GM12873 (cell line): ENCODE measurements around the gene PIH1D1.

Source experiments
- TF ChIP-seq, protein P1 (sequence below): IDR thresholded peaks from 2 replicates; pipeline ENCODE4 v1.5.1; 2012; ENCODE audit warnings: low read depth, mild to moderate bottlenecking, moderate library complexity, low read length, control low read depth; ENCODE audit not compliant: insufficient read depth; ENCODE audit errors: missing control alignments

PIH1D1 gene

DNA sequence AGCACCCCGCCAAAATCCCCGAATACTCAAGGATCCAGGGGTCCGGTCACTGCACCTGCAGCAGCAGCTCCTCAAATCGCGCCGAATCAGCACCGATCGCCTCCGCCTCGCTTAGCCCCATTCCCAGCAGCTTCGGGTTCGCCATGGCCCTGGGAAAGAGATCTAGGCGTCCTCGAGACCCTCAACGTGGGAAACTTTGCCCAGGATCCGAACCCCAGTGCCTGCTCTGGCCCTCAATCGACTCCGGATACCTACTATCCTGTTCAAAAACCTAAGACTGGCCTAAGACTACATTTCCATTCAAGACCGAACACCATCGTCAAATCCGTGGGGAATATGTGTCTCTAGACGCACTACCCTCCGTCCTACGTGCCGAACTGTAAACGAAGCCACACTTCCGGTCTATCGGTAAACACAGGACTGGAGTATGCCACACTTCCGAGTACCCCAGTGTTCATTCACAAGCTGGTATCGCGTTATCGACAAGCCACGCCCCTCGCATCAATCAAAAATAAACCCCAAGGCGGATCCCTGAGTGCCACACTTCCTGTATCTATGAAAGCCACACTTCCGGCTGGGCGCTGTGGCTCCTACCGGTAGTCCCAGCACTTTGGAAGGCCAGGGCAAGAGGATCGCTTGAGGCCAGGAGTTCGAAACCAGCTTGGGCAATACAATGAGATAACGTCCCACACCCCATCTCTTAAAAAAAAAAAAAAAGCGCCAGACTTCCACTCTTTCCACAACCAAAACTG is at the start of gene PIH1D1:
TSS of gene PIH1D1 (minus strand) at position 385 of the 752 bp plus-strand sequence. CDS start at position 145, 240 bp downstream.
- TF ChIP-seq, protein P1, sequence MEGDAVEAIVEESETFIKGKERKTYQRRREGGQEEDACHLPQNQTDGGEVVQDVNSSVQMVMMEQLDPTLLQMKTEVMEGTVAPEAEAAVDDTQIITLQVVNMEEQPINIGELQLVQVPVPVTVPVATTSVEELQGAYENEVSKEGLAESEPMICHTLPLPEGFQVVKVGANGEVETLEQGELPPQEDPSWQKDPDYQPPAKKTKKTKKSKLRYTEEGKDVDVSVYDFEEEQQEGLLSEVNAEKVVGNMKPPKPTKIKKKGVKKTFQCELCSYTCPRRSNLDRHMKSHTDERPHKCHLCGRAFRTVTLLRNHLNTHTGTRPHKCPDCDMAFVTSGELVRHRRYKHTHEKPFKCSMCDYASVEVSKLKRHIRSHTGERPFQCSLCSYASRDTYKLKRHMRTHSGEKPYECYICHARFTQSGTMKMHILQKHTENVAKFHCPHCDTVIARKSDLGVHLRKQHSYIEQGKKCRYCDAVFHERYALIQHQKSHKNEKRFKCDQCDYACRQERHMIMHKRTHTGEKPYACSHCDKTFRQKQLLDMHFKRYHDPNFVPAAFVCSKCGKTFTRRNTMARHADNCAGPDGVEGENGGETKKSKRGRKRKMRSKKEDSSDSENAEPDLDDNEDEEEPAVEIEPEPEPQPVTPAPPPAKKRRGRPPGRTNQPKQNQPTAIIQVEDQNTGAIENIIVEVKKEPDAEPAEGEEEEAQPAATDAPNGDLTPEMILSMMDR: peak; percentile 25

DNA sequence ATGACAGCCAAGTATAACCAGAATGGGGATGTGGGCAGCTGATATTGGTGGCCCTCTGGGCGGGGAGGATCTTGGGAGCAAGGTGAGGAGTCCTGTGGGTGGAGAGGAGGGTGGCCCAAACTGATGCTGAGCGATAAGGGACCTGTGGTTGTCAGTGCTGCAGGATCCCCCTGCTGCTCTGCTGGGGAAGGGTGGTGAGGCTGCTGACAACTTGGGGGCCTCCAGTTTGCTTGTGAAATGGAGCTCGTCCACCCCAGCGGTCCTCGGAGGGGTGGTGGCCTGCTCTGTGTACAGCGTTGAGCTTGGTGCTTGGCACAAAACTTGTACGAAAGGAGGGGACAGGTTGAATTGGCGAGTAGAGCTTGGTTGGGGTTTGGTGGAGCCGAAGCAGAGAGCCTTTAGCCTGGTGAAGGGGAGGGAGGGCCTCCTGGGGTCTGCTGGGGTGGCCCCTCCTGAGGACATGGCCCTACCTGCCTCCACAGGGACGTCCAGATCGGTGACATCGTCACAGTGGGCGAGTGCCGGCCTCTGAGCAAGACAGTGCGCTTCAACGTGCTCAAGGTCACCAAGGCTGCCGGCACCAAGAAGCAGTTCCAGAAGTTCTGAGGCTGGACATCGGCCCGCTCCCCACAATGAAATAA is 47.5 kb upstream of the PIH1D1 start:
- TF ChIP-seq, protein P1: no peak

DNA sequence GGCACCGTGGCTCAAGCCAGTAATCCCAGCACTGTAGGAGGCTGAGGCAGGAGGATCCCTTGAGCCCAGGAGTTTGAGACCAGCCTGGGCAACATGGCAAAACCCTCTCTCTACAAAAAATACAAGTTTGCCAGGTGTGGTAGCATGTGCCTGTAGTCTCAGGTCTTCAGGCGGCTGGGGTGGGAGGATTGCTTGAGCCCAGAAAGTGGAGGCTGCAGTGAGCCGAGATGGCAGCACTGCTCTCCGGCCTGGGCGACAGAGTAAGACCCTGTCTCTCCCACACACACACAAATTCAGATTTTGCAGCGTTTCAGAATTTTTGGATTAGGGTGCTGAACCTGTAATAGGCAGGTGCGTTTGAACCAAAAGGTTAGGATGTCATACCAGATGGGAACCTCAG is 46.9 kb upstream of the PIH1D1 start:
- TF ChIP-seq, protein P1: no peak

DNA sequence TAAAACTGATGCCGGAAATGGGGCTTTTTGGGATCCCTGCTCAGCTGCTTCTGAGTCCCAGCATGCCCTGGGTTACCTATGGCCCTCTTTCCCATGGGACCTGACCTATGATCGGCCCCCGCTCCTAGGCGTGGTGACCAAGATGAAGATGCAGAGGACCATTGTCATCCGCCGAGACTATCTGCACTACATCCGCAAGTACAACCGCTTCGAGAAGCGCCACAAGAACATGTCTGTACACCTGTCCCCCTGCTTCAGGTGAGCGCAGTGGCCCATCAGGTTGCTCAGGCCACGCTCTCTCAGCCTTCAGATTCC is 46.1 kb upstream of the PIH1D1 start:
- TF ChIP-seq, protein P1: no peak

DNA sequence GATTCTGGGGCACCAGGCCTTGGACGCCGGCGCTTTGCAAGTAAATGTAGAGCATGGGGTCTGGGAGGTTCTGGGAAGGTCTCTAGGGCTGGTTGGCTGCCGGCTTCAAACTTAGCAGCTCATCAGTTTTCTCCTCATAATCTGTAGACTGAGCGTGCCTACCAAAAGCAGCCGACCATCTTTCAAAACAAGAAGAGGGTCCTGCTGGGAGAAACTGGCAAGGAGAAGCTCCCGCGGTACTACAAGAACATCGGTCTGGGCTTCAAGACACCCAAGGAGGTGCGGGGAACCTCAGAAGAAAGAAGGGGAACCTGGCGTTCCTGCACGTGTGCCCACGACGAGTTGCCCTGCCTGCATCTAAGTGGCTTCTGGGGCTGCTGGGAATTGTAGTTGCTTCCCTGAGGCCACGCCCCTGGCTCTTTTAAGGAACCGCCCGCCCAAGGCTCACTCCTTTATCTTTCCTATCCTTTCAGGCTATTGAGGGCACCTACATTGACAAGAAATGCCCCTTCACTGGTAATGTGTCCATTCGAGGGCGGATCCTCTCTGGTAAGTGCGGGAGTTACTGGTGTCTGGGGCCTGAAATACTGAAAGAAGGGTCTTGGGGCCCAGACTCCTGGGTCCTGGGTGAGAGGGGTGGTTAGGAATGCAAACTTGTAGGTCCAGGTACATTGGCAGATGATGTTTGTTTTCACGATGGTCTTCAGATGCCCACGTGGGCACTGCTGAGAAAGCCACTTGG is 45.6 kb upstream of the PIH1D1 start:
- TF ChIP-seq, protein P1: no peak

DNA sequence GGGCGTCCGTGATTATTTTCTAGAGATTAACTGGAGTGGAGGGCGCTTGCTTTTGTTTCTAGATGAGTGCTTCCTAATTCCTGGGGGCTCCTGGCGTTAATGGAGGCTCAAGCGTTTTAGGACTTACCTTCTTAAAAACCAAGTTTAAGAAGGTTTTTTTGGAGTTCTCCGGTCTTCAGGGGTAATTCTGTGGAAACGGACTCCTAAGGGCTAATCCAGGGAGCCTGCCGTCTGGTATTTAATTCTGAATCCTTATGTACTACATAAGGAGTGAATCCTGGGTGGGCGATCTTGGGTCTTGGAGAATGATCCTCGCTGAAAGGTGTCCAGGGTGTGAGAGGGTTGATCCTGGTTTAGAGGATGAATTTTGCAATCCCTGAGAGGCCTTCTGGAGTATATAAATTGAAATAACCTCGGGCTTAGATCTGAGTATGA is 45.0 kb upstream of the PIH1D1 start:
- TF ChIP-seq, protein P1: no peak
